ENCODE measurements around the gene BARHL2.

Gene BARHL2

DNA sequence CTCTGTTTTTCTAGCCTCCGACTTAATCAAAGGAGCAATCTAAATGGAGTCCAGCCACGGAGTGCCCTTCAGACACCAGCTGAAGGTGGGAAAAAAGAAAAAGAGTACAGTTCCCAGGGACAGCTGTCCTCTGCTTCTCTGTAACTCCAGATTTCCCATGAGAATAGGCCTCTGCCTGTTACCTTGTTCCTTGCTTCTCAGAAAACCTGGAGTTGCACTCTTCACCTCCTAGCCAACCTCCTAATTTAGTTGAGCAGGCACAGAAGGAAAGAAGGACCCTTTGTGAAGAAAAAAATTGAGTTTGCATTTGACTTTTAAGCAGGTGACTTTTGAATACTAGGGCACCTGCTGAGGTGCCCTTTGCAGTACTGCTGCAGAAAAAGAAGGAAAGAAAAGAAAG is 8.3 kb downstream of the BARHL2 start:
- DNase-seq, result no peak

DNA sequence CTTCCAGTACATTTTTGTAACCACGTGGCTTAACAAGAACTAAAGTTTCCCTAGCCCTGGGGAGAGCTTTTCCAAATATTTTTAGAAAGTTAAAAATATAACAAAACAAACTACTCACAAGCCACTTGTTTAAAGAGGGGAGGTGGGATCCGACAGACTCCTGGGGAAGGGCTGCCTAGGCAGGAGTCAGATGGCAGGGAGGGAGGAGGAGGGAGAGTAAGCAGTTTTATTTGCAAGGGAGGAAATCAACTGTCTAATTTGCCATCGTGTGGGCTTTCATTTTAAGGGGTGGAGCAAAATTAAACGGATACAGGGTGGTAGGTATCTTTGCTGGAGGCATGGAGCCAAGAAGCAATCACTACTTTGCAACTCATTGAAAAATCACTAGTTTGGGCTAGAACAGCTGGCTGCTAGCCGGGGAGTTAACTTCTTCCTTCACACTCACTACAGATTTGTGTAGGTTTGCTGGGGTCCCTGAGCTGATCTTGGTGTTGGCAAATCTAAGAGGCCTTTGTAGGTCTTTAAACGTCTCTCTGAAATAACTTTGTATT is 8.8 kb downstream of the BARHL2 start:
- no peak for DNase-seq

DNA sequence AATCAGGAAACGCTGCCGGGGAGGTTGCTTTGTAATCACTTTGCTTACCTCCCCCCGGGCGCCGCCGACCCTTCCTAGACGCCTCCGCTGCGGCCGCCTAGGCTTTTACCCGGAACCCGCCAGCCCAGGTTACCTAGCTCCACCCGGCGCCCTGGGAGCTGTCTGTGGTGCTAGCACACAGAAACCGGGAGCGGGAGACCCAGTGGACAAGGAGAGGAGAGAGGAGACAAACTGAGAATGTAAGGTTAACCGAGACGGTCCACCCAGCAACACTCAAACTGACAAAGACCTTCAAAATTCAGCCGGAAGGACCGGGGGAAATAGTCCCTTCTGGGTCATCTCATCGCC is 9.8 kb downstream of the BARHL2 start:
- DNase-seq, result peak; percentile 36

DNA sequence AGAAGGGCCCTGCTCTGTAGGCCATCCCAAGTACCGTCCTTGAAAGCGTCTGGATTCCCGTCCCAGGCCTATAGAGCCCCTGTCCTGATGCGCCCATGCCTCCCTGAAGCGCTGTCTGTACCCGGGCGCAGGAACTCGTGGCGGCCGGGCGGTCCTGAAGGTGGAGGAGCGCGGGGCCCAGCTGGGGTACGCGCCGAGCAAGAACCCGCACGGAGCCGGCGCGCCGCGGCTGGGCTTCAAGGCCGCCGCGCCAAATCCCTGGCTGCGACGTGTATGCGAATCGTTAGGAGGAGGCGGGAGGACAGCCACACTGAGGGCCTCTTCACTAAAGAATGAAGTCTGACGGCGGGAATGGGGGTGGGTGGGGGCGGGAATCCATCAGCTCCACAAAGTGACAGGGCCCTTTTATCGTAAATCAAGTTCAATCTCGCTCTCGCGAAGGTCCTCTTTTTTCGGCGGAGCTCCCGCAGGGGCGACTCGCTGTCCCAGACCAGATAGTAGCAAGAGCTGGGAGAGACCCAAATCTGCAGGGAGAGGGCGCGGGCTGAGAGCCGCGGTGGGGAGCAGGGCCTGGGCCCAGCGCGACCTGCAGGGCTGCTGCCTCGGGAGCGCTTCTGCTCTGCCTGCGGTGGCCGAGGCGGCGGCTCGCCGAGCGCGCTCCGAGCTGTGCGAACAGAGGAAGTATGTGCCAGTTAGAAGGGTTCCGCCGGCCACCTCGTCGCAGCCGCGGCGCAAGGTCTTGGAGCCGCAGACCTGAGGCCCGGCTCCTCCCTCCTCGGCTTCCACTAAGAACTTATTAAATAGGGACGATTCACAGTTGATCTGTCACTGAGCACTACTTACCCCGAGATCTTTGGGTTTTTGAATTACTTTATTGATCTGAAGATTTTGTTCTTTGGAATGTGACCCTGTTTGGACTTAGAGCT is 10.4 kb downstream of the BARHL2 start:
- DNase-seq, result peak; percentile 64

DNA sequence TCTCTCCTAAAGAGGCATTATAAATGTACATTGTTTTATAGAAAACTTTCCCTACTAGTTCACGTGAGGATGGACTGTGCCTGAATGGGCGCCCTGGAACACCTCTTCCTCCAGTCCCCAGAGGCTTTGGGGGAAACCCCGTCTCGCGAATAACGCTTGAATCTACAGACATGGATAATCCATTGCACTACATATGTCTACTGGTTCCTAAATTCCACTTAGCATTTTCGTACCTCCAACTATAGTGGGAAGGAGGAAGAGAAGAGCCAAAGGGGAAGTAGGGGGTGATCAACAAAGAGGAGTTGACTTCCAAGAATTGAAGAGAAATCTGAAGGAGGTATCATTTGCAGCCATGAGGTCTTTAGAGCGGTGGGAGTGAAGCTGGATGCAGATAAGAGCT is 11.1 kb downstream of the BARHL2 start:
- DNase-seq, result no peak

DNA sequence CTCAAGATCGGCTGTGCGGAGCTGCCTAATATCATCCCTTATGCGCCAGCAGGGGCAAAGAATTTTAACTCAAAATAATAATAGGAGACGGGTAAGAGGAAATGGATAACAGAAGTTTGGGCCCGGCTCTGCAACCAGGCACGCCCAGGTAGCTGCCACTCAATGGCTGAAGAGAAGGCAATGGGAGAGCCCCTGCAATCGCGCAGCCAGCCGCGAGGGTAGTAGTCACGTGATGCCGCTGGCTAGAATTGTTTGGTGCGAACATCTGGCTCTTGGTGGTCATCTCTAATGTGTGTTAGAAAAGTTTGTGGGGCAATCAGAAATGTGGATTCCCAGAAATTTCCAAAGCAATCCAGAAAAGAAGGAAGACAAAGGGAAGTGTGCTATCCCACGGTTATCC is 12.3 kb downstream of the BARHL2 start:
- DNase-seq, result no peak

DNA sequence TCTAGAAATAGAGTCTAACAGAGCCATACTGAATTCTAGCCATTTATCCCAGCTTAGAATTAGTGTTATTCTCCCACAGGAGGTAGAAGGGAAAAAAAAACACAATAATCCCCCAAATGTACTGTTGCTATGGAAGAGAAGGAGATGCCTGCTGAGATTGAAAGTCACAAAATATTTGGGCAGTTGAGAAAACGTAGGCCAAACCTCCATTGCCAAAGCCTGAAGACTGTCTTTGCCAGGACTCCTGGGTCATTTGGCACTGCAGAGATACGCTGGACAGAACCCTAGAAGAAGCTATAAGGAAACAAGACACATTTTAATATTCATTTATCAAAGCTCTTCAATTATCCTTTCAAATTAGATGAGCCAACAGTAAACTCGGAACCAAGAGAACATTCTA is 22.3 kb downstream of the BARHL2 start:
- no peak for DNase-seq

DNA sequence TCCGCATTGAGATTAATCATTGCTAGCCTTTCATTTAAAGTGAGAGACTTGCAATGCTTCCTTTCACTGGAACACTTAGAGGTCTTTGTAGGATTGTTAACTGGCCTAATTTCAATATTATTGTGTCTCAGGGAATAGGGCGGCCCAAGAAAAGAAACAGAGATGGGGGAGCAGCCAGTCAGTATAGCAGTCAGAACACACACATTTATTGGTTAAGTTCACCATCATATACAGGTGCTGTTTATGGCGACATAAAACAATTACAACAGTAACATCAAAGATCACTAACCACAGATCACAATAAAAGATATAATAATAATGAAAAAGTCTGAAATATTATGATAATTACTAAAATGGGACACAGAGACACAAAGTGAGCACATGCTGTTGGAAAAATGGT is 29.4 kb downstream of the BARHL2 start:
- DNase-seq, result no peak

DNA sequence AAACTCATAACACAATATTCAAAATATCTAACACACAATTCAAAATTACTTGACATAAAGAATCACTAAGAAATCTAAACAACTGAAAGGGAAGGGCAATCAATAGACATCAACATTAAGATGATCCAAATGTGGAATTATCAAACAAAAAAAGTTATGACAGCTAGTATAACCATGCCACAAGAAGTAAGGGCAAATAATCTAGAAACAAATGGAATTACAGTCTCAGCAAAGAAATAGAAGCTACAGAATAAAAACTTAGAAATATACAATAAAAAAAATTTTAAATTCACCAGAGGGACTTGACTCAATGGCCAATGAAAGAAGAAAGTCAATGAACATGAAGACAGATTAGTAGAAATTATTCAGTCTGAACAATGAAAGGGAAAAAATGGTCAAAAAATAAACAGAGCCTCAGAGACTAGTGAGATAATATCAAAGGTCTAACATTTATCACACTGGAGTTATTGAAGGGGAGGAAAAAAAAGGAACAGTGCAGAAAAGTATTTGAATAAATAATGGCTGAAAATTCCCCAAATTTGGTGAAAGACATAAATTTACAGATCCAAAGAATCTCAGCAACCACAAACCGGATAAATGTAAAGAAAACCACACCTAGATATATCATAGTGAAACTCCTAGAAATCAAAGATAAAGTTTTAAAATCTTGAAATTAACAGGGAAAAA is 41.8 kb downstream of the BARHL2 start:
- no peak for DNase-seq

DNA sequence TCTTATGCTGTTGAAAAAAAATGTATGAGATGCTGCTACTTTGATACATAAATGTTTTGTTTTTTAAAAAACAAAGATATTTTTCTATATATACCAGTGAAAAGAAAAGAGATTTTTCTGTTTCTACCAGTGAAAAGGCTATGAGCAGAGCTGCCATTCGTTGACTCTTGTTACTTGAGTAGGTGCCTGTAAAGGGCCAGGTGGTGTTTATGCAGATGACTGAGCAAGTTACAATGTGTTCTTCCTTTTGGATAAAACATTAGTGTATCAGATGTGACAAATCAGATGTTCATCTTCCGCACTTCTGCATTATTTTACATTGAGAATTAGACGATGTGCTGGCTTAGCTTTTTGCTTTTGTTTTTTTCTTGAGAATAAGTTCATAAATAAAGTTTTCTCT is 45.4 kb downstream of the BARHL2 start:
- DNase-seq, result no peak

DNA sequence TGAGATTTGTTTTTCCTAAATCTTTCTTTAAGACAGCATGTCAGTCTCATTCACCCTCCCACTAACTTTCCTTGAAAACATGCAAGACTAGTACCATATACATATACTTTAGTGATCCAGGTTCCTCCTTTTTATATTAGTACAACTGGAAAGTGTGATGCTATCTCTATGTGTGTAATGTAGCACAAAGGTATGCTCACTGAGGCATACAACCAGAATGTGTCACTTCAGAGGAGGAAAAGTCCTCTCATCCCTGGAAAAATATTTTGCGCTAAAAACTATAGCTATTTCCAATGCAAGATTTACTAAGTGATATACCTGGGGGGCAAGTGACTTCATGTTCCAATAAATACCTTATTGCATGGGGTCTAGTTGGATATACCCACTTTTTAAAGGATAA is 45.9 kb downstream of the BARHL2 start:
- no peak for DNase-seq

Measured in NCI-H510A (cell line).